Measurements from ENCODE around the gene MTUS2.

GRCh38 chr13:29020314-29020713 is 200.2 kb downstream of the MTUS2 start:
- no peak for TF ChIP-seq CTCF (IDR thresholded peaks at IDR 0.05; ENCODE audit: borderline replicate concordance, extremely low read depth, low read length, poor library complexity, severe bottlenecking)
- no peak for TF ChIP-seq EZH2 (IDR thresholded peaks at IDR 0.05; ENCODE audit: borderline replicate concordance, low read depth, low read length, severe bottlenecking)

Data from DND-41 (cell line).